GM18870 (cell line): Measurements from ENCODE around the gene BTG2.
"Not testable (repeated sequence)": the region's sequence is repeated elsewhere in the genome, so short reads cannot be mapped to it uniquely, and the experiment has no call there.

Experiments
- ATAC-seq: cut with Tn5 transposase; IDR thresholded peaks from one replicate; pipeline ENCODE4 v1.9.1; 2021; ENCODE audit warnings: moderate library complexity; ENCODE audit not compliant: unreplicated experiment

The BTG2 gene

DNA sequence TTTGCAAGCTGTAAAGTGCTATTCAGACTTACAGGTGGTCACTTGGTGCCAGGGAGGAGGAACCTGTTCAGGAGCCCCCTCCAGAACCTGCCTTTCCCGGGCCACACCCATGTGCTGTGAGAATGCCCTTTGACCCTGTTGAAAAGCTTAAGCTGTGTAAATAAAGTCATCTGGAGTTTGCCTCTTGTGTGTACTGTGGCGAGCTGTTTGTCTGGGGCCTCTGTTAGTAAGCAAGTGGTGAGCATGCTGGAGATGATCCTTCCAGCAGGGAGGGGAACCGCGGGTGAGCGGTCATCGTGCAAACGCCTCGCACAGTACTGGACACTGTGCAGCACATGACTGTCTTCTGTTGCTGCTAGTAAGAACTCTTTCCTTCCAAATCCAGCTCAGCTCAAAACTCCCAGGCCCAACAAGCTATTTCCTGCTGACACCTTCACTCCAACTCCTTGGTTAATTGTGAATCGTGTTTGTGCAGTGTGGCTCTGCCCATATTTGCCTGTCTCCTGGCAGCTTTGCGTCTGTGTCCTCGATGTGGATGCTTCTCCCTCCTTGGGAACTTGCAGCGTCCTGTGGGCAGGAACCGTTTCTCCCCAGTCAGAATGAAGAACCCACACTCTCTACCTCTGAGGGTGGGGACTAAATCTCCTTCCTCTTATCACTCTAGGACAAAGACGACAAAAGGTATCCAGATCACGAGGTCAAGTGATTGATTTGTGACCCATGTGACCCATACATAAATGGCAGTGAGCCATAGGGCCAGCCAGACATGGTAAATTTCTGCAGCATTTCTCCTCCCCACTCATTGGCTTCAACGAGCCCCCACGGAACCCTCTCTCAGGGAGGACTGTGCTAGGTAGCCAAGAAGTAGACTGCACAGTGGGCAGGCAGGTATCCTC, 13.9 kb upstream of the BTG2 start:
- ATAC-seq: no peak

- no peak for ATAC-seq
Observed at GRCh38 chr1:203295796-203296195, 9.5 kb upstream of the BTG2 start.

GRCh38 chr1:203296460-203297073, 8.8 kb upstream of the BTG2 start:
- ATAC-seq: no peak

- ATAC-seq: no peak
Observed at GRCh38 chr1:203299169-203299568, 6.2 kb upstream of the BTG2 start.

GRCh38 chr1:203299719-203300429, 5.4 kb upstream of the BTG2 start:
- not testable (repeated sequence) for ATAC-seq

DNA sequence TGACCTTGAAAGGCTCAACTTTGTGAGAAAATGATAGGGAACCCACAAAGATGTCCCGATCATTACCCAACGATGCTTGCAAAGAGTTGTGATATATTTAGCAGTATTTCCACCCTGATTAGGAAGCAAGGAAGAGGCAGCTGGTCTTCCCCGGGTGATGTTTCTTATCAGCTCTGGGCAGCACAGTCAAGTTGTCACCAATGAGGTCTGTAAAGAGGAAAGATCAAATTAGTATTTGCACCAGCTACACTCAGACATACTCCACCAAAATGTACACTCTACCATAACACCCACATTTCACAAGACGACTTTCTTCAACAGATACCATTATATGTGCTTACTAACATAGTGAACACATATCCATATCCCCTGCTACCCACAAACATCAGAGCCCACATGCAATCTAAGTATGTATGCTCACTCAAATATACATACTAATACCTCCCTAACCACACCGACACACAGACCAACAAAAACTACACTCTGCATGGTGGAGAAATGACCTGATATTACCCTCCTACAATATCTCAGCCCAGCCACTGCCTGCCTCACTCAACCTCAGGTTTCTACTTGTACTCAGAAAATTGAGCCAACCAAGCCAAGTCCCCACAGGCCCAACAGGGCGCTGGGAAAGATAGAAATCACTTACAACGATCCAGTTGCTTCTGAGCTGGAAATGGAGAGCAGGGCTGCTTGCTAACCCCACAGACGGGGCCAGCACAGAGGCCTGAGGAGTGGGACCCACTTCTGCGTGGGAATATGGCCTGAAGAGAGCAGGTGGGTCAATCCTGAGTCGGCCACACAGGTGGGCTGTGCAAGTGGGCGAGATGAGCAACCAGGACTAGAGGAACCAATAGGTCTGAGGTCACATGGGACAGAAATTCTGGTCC, 4.6 kb upstream of the BTG2 start:
- no peak for ATAC-seq

- no peak for ATAC-seq
Observed at GRCh38 chr1:203301331-203301668, 4.0 kb upstream of the BTG2 start.

GRCh38 chr1:203302456-203302855, 2.9 kb upstream of the BTG2 start:
- ATAC-seq: no peak

DNA sequence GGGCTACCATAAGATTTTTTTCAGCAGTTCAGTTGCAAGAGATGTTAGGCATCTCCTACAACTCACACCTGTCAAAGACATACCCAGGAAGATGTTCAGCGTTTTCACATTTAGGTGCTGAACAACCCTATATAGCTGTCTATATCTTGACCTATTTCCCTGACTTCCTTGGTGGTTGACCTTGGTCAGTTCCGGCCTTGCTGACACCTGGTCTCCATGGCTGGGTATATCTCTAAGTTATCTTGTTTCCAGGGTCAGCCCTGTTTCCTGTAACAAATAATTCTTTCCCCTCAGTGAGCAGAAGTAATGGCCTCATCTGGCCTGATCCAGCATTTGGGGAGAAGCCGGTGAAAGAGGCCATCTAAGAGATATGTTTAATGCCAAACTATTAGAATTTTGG, 2.4 kb upstream of the BTG2 start:
- no peak for ATAC-seq

DNA sequence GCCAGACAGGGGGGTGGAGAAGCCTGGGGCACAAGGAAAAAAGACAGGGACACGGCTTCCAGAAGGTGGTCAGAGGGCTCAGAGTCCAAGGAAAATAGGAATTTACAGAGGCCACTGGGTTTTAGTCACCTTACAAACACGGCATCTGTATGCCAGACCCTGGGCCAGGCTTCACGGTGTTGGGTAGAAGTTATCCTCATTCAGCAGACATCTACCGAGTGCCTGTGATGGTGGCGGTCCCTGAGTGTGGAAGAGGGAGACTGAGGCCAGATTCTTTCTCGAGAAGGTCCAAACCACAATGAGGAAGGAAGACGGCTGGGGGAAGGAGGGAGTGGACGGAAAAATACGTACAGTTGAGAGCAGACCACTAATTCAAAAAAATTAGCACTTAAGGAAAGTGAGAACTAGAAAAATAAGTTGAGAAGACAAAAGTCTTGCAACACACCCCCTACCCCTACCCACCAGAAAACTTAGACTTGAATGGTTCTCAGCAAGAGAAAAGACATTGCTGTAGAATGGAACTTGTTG, 864 bp upstream of the BTG2 start:
- no peak for ATAC-seq

DNA sequence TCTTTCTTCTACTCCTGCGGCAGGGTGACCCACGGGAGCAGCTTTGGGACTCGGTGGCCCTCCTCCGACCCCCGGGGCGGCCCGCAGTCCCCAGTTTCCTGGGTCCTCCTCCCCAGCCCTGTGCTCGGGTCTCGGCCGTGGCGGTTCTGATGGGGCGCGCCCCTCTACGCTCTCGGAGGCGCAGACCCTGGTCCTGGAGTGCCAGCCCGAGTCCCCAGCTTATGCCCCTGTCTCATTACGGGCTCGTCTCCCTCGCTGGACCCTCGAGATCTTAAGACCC, 430 bp downstream of the BTG2 start:
- ATAC-seq: no peak

GRCh38 chr1:203306089-203306964, 1.0 kb downstream of the BTG2 start:
- ATAC-seq: no peak

- ATAC-seq: no peak
Observed at GRCh38 chr1:203306965-203307541, 1.7 kb downstream of the BTG2 start.

- no peak for ATAC-seq
Observed at GRCh38 chr1:203307641-203308126, 2.4 kb downstream of the BTG2 start.

DNA sequence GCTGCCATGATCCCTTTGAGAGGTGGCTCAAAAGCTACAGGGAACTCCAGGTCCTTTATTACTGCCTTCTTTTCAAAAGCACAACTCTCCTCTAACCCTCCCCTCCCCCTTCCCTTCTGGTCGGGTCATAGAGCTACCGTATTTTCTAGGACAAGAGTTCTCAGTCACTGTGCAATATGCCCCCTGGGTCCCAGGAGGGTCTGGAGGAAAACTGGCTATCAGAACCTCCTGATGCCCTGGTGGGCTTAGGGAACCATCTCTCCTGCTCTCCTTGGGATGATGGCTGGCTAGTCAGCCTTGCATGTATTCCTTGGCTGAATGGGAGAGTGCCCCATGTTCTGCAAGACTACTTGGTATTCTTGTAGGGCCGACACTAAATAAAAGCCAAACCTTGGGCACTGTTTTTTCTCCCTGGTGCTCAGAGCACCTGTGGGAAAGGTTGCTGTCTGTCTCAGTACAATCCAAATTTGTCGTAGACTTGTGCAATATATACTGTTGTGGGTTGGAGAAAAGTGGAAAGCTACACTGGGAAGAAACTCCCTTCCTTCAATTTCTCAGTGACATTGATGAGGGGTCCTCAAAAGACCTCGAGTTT, 3.1 kb downstream of the BTG2 start:
- no peak for ATAC-seq

DNA sequence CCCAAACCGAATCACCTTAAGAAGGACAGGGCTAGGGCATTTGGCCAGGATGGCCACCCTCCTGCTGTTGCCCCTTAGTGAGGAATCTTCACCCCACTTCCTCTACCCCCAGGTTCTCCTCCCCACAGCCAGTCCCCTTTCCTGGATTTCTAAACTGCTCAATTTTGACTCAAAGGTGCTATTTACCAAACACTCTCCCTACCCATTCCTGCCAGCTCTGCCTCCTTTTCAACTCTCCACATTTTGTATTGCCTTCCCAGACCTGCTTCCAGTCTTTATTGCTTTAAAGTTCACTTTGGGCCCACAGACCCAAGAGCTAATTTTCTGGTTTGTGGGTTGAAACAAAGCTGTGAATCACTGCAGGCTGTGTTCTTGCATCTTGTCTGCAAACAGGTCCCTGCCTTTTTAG, 3.6 kb downstream of the BTG2 start:
- ATAC-seq: no peak

DNA sequence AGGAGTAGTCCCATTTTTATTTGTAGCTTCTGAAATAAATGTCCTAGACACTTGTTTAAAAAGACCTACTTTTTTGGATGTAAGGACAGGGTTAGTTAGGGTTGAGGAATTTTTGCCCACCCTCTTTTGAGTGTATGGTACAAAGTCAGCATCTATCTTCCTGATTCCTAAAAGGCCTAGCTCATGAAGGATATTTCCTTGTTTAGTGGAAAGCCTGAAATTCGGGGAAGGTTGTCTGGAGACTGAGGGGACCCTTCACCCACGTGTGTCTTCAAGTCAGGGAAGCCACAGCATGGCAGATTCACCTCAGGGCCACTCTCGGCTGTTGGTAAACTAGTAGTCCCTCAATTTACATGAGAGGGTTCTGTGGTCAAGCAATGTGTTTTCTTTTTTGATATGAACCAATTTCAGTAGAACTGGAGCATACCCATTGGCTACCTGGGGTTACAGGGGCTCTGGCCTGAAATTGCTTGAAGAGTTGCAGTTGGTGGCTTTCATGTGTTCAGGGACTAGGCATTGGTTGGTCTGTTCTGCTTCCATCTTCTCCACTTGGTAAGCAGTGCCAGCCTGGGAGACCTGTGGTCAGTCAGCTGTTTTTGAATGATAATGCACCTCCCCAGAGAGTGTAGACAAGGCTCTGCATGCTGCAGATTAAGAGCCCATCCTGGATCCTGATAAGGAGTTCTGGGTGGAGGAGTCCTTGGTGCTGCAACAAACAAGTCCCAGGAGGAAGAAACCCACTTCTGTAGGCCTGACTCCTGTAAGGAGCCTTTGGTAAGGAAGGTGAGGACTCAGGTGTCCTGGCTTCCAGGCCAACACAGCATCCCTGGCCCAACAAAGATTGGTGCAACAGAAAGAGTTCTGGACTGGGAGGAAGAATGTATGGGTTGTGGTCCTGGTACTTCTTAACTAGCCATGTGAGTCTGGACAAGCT, 6.3 kb downstream of the BTG2 start:
- ATAC-seq: no peak
